Stimulated activated naive CD8-positive, alpha-beta T cell treated with anti-CD3 and anti-CD28 coated beads, Interleukin-15, Interleukin-2, amounts not matched to agents 100 ng/mL and 50 ng/mL, for 24 hours (primary cell): Measurements from ENCODE around the gene LRRK1.
A peak's percentile ranks its signal among the peaks of the same experiment; 100 is the strongest.

Experiments
- H3K27ac Mint-ChIP-seq: one replicate; pipeline ENCODE4 v1.8.0; 2021; ENCODE audit warnings: mild to moderate bottlenecking, mixed read lengths
- H3K27me3 Mint-ChIP-seq: one replicate; pipeline ENCODE4 v1.8.0; 2021; ENCODE audit warnings: mixed read lengths
- H3K36me3 Mint-ChIP-seq: one replicate; pipeline ENCODE4 v1.8.0; 2021; ENCODE audit warnings: low read depth, mixed read lengths
- H3K4me1 Mint-ChIP-seq: one replicate; pipeline ENCODE4 v1.8.0; 2021; ENCODE audit warnings: low read depth, mixed read lengths
- H3K4me3 Mint-ChIP-seq: one replicate; pipeline ENCODE4 v1.8.0; 2021; ENCODE audit warnings: mild to moderate bottlenecking, mixed read lengths
- H3K9me3 Mint-ChIP-seq: one replicate; pipeline ENCODE4 v1.8.0; 2021; ENCODE audit warnings: mixed read lengths

Gene LRRK1

GRCh38 chr15:100914876-100915275 lies 4.3 kb upstream of the LRRK1 start:
- peaks cover 10% of the 10 kb centered on the region for H3K4me1 Mint-ChIP-seq
- H3K36me3 Mint-ChIP-seq = no peaks in the 10 kb centered on the region
- H3K4me3 Mint-ChIP-seq = no peak overlapping the region
- no peaks in the 10 kb centered on the region for H3K9me3 Mint-ChIP-seq
- H3K27ac Mint-ChIP-seq = no peak overlapping the region
- H3K27me3 Mint-ChIP-seq = peaks cover 35% of the 10 kb centered on the region

- H3K27ac Mint-ChIP-seq = no peak overlapping the region
- peak overlapping the region; percentile 75 for H3K4me3 Mint-ChIP-seq
- H3K36me3 Mint-ChIP-seq = no peaks in the 10 kb centered on the region
- H3K27me3 Mint-ChIP-seq = peaks cover 59% of the 10 kb centered on the region
- H3K9me3 Mint-ChIP-seq = no peaks in the 10 kb centered on the region
- peaks cover 35% of the 10 kb centered on the region for H3K4me1 Mint-ChIP-seq
These were observed 995 bp upstream of the LRRK1 start for GRCh38 chr15:100918034-100918689.

- no peak overlapping the region for H3K27ac Mint-ChIP-seq
- no peaks in the 10 kb centered on the region for H3K9me3 Mint-ChIP-seq
- peak overlapping the region; percentile 74 for H3K4me3 Mint-ChIP-seq
- no peaks in the 10 kb centered on the region for H3K36me3 Mint-ChIP-seq
- peaks cover 51% of the 10 kb centered on the region for H3K27me3 Mint-ChIP-seq
- H3K4me1 Mint-ChIP-seq = peaks cover 35% of the 10 kb centered on the region
These were observed 586 bp downstream of the LRRK1 start for GRCh38 chr15:100919481-100920405.

- peaks cover 54% of the 10 kb centered on the region for H3K27me3 Mint-ChIP-seq
- peaks cover 35% of the 10 kb centered on the region for H3K4me1 Mint-ChIP-seq
- H3K9me3 Mint-ChIP-seq = no peaks in the 10 kb centered on the region
- no peaks in the 10 kb centered on the region for H3K36me3 Mint-ChIP-seq
- H3K27ac Mint-ChIP-seq = no peak overlapping the region
- H3K4me3 Mint-ChIP-seq = peak overlapping the region; percentile 74
These were observed 1.5 kb downstream of the LRRK1 start for GRCh38 chr15:100920516-100921135.

GRCh38 chr15:100922192-100923040 lies 3.3 kb downstream of the LRRK1 start:
- Mint-ChIP-seq H3K36me3 (no peaks in the 10 kb centered on the region), H3K27ac (peak overlapping the region; percentile 75), H3K4me3 (peak overlapping the region; percentile 50), H3K27me3 (peaks cover 45% of the 10 kb centered on the region), H3K4me1 (peaks cover 35% of the 10 kb centered on the region), H3K9me3 (no peaks in the 10 kb centered on the region)

GRCh38 chr15:100923076-100923475 lies 3.9 kb downstream of the LRRK1 start:
- H3K27me3 Mint-ChIP-seq = peaks cover 42% of the 10 kb centered on the region
- no peak overlapping the region for H3K4me3 Mint-ChIP-seq

GRCh38 chr15:100923902-100924301 lies 4.7 kb downstream of the LRRK1 start:
- Mint-ChIP-seq H3K4me1 (peaks cover 26% of the 10 kb centered on the region), H3K36me3 (no peaks in the 10 kb centered on the region), H3K9me3 (no peaks in the 10 kb centered on the region), H3K27me3 (peaks cover 37% of the 10 kb centered on the region), H3K27ac (no peak overlapping the region), H3K4me3 (no peak overlapping the region)

More at GRCh38 chr15:100923076-100923475, 3.9 kb downstream of the LRRK1 start:
- peaks cover 34% of the 10 kb centered on the region for H3K4me1 Mint-ChIP-seq
- no peaks in the 10 kb centered on the region for H3K36me3 Mint-ChIP-seq
- no peak overlapping the region for H3K27ac Mint-ChIP-seq
- H3K9me3 Mint-ChIP-seq = no peaks in the 10 kb centered on the region

GRCh38 chr15:100924436-100924835 lies 5.3 kb downstream of the LRRK1 start:
- Mint-ChIP-seq H3K27me3 (peaks cover 37% of the 10 kb centered on the region), H3K4me3 (no peak overlapping the region), H3K27ac (no peak overlapping the region), H3K9me3 (no peaks in the 10 kb centered on the region), H3K36me3 (no peaks in the 10 kb centered on the region), H3K4me1 (peaks cover 26% of the 10 kb centered on the region)

GRCh38 chr15:100925480-100925879 lies 6.3 kb downstream of the LRRK1 start:
- Mint-ChIP-seq H3K36me3 (no peaks in the 10 kb centered on the region), H3K27me3 (peaks cover 29% of the 10 kb centered on the region), H3K9me3 (no peaks in the 10 kb centered on the region), H3K4me3 (no peak overlapping the region), H3K4me1 (peaks cover 19% of the 10 kb centered on the region), H3K27ac (no peak overlapping the region)

GRCh38 chr15:100926258-100926657 lies 7.1 kb downstream of the LRRK1 start:
- H3K27me3 Mint-ChIP-seq = peaks cover 21% of the 10 kb centered on the region
- H3K9me3 Mint-ChIP-seq = no peaks in the 10 kb centered on the region
- H3K36me3 Mint-ChIP-seq = no peaks in the 10 kb centered on the region
- no peak overlapping the region for H3K4me3 Mint-ChIP-seq
- H3K4me1 Mint-ChIP-seq = peaks cover 12% of the 10 kb centered on the region
- H3K27ac Mint-ChIP-seq = no peak overlapping the region

GRCh38 chr15:100926971-100927756 lies 8.0 kb downstream of the LRRK1 start:
- H3K27ac Mint-ChIP-seq = no peak overlapping the region
- no peaks in the 10 kb centered on the region for H3K36me3 Mint-ChIP-seq
- H3K4me1 Mint-ChIP-seq = peaks cover 8% of the 10 kb centered on the region
- peaks cover 13% of the 10 kb centered on the region for H3K27me3 Mint-ChIP-seq
- no peaks in the 10 kb centered on the region for H3K9me3 Mint-ChIP-seq
- no peak overlapping the region for H3K4me3 Mint-ChIP-seq

GRCh38 chr15:100928632-100929280 lies 9.6 kb downstream of the LRRK1 start:
- H3K4me3 Mint-ChIP-seq = no peak overlapping the region
- H3K4me1 Mint-ChIP-seq = peaks cover 3% of the 10 kb centered on the region
- no peaks in the 10 kb centered on the region for H3K9me3 Mint-ChIP-seq
- no peaks in the 10 kb centered on the region for H3K36me3 Mint-ChIP-seq
- no peak overlapping the region for H3K27ac Mint-ChIP-seq
- peaks cover 4% of the 10 kb centered on the region for H3K27me3 Mint-ChIP-seq

- Mint-ChIP-seq H3K27me3 (peaks cover 4% of the 10 kb centered on the region), H3K36me3 (no peaks in the 10 kb centered on the region), H3K27ac (no peak overlapping the region), H3K4me1 (peaks cover 3% of the 10 kb centered on the region), H3K4me3 (no peak overlapping the region), H3K9me3 (no peaks in the 10 kb centered on the region)
These were observed 10.5 kb downstream of the LRRK1 start for GRCh38 chr15:100929641-100930042.
